ENCODE data around the gene PHOX2A.
"Not testable (repeated sequence)": the region's sequence is repeated elsewhere in the genome, so short reads cannot be mapped to it uniquely, and the experiment has no call there.

PHOX2A gene

DNA sequence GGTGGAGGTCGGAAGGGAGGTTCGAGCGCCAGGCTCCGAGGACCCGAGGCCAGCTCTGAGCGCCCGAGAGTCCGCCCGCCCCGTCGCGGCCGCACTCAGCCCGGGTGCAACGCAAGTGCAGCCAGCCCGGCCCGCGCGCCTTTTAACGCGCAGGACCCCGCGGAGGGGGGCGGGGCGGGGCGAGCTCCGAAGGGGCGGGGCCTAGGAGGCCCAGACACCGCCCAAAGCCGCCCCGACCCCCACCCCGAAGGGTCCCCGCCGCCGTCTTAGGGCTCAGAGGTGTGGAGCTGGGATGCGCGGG lies at the start of gene PHOX2A:
PHOX2A (minus strand) TSS at position 117 of the 301 bp plus-strand sequence. CDS start 172 bp downstream, outside the sequence.
- no peak for DNase-seq

DNA sequence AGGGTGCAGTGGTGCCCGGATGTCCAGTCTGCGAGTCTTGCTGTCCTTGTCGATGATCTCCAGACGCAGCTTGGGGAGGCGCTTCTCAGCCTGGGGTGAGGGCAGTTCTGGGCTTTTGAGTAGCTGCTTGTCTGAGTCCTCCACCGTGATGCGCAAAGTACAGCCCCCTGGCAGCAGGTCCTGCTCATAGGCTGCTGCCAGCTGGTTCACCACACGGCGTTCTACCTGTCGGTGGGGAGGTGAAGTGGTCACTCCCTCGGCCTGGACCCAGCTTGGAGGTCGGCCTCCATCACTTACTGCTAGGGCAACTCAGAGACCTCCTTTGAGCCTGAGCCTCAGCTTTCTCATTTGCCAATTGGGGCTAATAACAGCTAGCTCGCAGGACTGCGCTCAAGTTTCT lies 49.4 kb upstream of the PHOX2A start:
- DNase-seq, result no peak

DNA sequence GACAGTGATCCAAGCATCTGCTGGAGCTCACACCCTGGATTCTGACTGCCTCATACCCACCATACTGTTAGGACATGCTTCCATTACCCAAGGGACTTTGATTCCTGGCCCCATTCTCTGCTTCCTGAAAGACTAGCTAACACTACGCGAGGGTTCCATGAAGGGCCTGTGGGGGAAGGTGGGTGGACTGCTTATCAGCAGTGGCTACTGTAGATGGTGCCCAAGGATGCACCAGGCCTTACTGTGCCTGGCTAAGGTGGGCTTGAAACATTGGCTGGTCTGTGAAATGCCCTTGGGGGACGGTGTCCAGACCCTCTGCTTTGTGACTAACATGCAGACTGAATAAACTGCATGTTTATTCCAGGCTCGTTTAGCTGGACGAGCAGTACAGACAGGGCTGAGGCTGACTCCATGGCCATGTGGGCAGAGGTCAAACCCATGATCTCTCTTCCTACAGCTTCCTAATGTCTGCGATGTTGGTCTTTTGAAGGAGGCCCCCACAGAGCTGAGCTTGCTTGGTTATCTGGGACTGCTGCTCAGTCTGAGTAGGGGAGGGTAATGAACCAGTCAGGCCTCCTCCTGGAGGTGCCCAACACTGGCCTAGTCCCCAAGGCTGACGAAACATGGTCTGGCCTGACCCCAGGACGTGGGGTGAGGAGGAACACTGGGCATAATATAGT lies 48.3 kb upstream of the PHOX2A start:
- DNase-seq, result no peak

DNA sequence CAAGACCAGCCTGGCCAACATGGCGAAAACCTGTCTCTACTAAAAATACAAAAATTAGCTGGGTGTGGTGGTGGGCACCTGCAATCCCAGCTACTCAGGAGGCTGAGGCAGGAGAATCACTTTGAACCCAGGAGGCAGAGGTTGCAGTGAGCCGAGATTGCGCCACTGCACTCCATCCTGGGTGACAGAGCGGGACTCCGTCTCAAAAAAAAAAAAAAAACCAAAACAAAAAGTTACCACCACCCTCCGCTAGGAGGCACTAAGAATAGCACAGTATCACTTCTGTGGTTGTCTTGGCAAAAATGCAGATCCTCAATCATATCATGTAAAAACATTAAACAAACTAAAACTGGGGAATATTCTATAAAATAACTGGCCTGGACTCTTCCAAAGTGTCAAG lies 46.8 kb upstream of the PHOX2A start:
- not testable (repeated sequence) for DNase-seq

DNA sequence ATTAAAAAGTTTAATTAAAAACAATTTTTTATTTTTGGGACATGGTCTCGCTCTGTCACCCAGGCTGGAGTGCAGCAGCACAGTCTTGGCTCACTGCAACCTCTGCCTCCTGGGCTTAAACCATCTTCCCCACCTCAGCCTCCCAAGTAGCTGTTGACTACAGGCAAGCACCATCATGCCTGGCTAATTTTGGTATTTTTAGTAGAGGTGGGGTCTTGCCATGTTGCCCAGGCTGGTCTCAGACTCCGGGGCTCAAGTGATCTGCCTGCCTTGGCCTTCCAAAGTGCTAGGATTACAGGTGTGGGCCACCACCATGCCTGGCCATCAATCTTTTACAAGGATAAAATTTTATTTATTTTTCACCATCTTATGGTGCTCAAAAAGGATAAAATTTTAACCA lies 43.3 kb upstream of the PHOX2A start:
- DNase-seq, result no peak

- DNase-seq, result no peak
These were observed 40.0 kb upstream of the PHOX2A start for GRCh38 chr11:72283947-72284346.

DNA sequence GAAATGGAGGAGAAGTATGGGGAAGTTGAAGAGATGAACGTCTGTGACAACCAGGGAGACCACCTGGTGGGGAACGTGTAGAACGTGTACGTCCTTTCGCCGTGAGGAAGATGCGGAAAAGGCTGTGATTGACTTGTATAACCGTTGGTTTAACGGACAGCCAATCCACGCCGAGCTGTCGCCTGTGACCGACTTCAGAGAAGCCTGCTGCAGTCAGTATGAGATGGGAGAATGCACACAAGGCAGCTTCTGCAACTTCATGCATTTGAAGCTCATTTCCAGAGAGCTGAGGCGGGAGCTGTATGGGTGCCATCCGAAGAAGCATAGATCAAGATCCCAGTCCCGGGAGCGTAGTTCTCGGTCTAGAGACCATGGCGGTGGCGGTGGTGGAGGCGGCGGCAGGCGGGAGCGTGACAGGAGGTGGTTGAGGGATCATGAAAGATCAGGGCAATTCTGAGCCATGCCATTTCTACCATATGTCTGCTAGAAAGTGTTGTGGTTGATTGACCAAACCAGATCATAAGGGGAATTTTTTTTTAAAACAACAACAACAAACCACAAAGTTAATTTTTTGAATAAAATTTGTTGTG lies 36.8 kb upstream of the PHOX2A start:
- no peak for DNase-seq

DNA sequence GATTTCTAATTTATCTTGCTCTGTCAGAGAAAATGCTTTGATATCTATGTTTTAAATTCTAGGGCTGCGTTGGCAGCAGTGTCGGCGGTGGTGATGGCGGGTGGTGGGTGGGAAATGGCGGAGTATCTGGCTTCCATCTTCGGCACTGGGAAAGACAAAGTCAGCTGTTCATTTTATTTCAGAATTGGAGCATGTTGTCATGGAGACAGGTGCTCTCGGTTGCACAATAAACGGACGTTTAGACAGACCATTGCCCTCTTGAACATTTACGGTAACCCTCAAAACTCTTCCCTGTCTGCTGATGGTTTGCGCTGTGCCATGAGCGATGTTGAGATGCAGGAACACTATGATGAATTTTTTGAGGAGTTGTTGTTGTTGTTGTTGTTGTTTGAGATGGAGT lies 36.1 kb upstream of the PHOX2A start:
- DNase-seq, result no peak

GRCh38 chr11:72278905-72279304 lies 34.9 kb upstream of the PHOX2A start:
- DNase-seq, result no peak

DNA sequence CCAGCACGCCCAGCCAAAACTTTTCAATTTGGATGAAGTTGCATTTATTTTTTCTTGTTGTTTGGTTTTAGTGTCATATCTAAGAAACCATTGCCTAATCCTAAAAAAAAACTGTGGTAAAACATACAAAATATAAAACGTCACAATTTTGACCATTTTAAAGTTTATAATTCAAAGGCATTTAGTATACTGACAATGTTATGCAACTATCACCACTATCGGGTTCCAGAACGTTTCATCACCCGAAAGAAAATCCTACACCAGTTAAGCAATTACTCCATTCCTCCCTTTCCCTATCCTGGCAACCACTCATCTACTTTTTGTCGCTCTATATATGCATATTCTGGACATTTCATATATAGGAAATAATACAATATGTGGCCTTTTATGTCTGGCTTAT lies 30.5 kb upstream of the PHOX2A start:
- no peak for DNase-seq

DNA sequence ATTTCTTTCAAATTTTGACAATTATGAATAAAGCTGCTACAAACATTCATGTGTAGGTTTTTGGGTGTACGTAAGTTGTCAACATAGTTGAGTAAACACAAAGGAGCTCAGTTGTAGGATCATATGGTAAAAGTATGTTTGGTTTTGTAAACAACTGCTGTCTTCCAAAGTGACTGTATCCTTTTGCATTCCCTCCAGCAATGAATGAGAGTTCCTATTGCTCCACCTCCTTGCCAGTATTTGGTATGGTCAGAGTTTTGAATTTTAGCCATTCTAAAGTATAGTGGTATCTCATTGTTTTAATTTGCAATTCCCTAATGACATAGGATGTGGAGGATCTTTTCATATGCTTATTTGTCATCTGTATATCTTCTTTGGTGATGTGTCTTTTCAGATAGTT lies 28.0 kb upstream of the PHOX2A start:
- DNase-seq, result no peak

- DNase-seq, result no peak
These were observed 24.1 kb upstream of the PHOX2A start for GRCh38 chr11:72267956-72268617.

DNA sequence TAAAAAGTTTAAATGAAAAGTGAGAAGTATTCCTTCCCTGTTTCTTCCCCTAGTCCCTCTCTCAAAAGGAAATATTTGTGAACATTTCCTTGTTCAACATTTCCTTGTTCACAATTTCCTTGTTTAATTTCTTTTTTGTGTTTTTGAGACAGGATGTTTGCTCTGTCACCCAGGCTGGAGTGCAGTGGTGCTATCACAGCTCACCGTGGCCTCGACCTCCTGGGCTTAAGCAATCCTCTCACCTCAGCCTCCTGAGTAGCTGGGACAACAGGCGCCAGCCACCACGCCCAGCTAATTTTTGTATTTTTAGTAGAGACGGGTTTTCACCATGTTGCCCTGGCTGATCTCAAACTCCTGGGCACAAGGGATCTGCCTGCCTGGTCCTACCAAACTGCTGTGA lies 23.0 kb upstream of the PHOX2A start:
- not testable (repeated sequence) for DNase-seq

GRCh38 chr11:72265951-72266350 lies 22.0 kb upstream of the PHOX2A start:
- DNase-seq, result no peak

DNA sequence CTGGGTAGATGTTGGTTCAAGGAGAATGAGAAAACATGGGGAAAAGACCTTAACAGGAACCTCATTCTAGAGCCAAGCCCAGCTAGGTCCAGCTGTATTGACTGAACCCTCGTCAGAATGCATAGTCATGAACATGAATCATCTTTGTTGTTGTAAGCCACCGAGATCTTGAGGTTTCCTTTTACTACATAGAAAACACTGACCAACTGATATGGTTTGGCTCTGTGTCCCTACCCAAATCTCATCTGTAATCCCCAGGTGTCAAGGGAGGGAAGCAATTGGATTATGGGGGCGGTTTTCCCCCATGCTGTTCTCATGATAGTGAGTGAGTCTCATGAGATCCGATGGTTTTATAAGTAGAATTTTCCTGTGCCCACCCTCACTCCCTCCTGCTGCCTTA lies 19.4 kb upstream of the PHOX2A start:
- no peak for DNase-seq

DNA sequence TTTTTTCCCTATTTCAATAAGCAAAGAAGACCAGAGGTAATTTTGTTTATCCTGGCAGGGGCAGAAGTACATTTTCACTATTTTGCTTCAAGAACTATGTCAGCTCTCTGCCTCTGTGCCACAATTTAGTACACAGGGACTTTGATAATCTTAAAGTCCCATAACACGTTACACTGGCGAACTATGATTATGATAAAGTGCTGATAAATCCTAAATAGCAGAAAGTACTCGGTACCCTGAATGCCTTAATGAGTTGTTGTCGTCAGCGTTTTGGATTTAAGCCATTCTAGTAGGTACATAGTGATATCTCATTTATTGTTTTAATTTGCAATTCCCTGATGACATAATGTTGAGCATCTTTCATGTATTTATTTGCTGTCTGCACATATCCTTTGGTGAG lies 16.6 kb upstream of the PHOX2A start:
- no peak for DNase-seq

DNA sequence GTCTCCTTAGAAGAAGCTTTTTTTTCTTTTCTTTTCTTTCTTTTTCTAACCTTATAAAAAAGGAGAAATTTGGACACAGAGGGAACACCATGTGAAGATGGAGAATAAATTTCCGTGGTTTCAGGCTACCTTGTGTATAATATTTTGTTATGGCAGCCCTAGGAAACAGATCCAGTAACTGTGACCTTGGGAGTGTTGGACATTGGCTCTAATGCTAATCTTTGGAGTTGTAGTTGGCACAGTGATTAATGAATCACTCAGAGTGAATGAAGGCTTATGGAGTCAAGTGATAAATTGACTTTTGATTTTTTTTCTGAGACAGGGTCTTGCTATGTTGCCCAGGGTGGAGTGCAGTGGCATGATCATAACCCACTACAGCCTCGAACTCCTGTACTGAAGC lies 15.5 kb upstream of the PHOX2A start:
- no peak for DNase-seq

GRCh38 chr11:72257570-72257969 lies 13.6 kb upstream of the PHOX2A start:
- no peak for DNase-seq

GRCh38 chr11:72254299-72254993 lies 10.5 kb upstream of the PHOX2A start:
- DNase-seq, result no peak

DNA sequence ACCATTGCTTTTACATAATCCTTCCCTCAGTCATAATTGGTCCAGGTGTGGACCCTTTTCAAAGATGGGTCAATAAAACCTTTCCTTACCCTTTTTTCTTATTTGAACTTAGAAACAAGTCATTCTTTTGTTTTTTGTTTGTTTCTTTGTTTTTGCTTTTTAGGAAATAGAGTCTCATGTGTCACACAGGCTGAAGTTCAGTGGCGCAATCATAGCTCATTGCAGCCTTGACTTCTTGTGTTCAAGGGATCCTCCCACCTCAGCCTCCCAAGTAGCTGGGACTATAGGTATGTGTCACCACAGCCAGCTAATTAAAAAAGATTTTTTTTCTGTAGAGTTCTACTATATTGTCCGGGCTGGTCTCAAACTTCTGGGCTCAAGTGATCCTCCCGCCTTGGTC lies 9.4 kb upstream of the PHOX2A start:
- DNase-seq, result no peak

DNA sequence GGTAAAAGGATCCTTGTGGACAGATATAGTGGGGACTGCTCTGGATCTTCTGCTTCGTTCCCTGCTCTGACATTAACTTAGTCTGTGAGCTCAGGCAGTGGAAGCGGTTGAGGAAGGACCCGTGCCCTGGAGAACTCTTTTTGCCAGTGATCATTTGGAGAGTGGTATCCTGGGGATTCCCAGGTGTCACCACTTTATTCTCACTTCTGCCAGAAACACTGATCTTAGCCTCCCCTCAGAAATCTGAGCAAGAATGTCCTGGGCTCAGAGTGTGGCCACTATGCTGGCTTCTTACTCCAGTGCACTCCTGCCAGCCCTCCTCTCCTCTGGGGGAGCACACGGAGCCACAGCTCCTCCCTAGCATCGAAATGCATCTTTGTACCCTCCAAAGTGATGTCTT lies 7.6 kb upstream of the PHOX2A start:
- DNase-seq, result no peak

GRCh38 chr11:72250661-72251464 lies 6.9 kb upstream of the PHOX2A start:
- no peak for DNase-seq

DNA sequence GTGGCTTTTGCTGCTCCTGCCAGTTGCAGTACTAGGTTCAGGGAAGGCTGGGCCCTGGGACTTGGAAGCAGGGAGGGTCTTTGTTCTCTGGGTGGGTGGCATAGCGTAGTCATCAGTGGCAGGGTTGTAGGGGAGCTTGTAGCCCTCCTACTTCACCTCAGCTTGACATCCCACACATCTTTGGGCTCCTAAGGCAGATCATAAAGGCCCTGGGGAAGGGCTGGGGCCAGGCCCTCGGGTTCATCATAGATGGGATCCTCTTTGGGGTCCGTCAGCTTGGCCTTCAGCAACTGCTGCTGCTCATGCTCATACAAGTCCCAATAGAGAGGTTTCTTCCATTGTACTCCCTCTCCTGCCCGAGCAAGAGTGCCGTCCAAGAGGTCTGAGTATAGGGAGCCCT lies 6.0 kb upstream of the PHOX2A start:
- DNase-seq, result no peak
